ENCODE results near the gene PHYKPL.
"Not testable (repeated sequence)": the region's sequence is repeated elsewhere in the genome, so short reads cannot be mapped to it uniquely, and the experiment has no call there.

- not testable (repeated sequence) for TF ChIP-seq POLR2A, POLR2AphosphoS5 (IDR thresholded peaks at IDR 0.05)
- TF ChIP-seq, protein P1, sequence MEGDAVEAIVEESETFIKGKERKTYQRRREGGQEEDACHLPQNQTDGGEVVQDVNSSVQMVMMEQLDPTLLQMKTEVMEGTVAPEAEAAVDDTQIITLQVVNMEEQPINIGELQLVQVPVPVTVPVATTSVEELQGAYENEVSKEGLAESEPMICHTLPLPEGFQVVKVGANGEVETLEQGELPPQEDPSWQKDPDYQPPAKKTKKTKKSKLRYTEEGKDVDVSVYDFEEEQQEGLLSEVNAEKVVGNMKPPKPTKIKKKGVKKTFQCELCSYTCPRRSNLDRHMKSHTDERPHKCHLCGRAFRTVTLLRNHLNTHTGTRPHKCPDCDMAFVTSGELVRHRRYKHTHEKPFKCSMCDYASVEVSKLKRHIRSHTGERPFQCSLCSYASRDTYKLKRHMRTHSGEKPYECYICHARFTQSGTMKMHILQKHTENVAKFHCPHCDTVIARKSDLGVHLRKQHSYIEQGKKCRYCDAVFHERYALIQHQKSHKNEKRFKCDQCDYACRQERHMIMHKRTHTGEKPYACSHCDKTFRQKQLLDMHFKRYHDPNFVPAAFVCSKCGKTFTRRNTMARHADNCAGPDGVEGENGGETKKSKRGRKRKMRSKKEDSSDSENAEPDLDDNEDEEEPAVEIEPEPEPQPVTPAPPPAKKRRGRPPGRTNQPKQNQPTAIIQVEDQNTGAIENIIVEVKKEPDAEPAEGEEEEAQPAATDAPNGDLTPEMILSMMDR (IDR thresholded peaks at IDR 0.05) = not testable (repeated sequence)
These were observed 34.5 kb downstream of the PHYKPL start for GRCh38 chr5:178198151-178198550.
